HCT116 (cell line): Measurements from ENCODE around the gene TMPRSS9. TPM values are rescaled to one million over a fixed set of nuclear protein-coding genes. Genes with fewer than 3 reads are reported as not detected.

ENCODE experiments used
- ATAC-seq: fragments of 200-7000 bp; cut with Tn5 transposase; 2 replicates; pipeline ENCODE4 v1.9.1; 2020; ENCODE audit warnings: mild to moderate bottlenecking, moderate library complexity
- BruUV-seq: library from RNA; stranded (reverse); fragments of 400-500 nt; replicated peaks from 2 replicates; lab custom pipeline; 2021; lab: Mats Ljungman, UMichigan
- CTCF ChIA-PET: fragments of 300-600 bp; sonication (Branson Sonifier 250); formaldehyde crosslinking; loops from one replicate; lab custom pipeline; 2021; ENCODE audit warnings: antibody characterized with exemption; lab: Charles Lee
- POLR2A ChIA-PET: fragments of 300-600, 350-600 bp; sonication (Branson Sonifier 250); formaldehyde crosslinking; loops from one replicate; lab custom pipeline; 2021; ENCODE audit warnings: antibody characterized with exemption; lab: Charles Lee
- RAD21 ChIA-PET, 2 experiments: fragments of 300-600 bp; sonication (Branson Sonifier 250); formaldehyde crosslinking; loops; one replicate each; lab custom pipeline; 2023; ENCODE audit warnings: low total read pairs in 2 of 2; ENCODE audit not compliant: uncharacterized antibody in 2 of 2, unreplicated experiment in 2 of 2, low non-redundant PET in 1 of 2; lab: Charles Lee
- DNase-seq: peaks from one replicate; pipeline ENCODE4 v3.0.0-alpha.2; 2010; ENCODE audit warnings: low read depth, low spot score
- H2AFZ ChIP-seq: fragments of 200-600 bp; shearing (Covaris generic), sonication (generic); 2 replicates; pipeline ENCODE4 v1.6.1; 2017; ENCODE audit warnings: low read depth, mixed run types, mixed read lengths, antibody characterized with exemption, low read length; ENCODE audit not compliant: poor library complexity, severe bottlenecking
- H3K27ac ChIP-seq: 2 replicates; pipeline ENCODE4 v1.5.1; 2012; ENCODE audit warnings: low read depth, low read length
- H3K27me3 ChIP-seq: fragments of 200-600 bp; sonication (generic); 2 replicates; pipeline ENCODE4 v1.6.1; 2016; ENCODE audit warnings: mixed run types, low read length, mixed read lengths; ENCODE audit not compliant: insufficient read depth
- H3K36me3 ChIP-seq, 2 experiments: fragments of 200-500 bp in 1 of 2; fragments of 200-600 bp in 1 of 2; sonication (Bioruptor generic) in 1 of 2; sonication (generic) in 1 of 2; 2 replicates each; pipeline versions ENCODE4 v1.5.1 to v1.6.1; 2014 to 2016; ENCODE audit warnings: low read length in 2 of 2, inconsistent platforms in 1 of 2, mixed read lengths in 1 of 2, mixed run types in 1 of 2; ENCODE audit not compliant: insufficient read depth in 2 of 2, control insufficient read depth in 1 of 2
- H3K4me1 ChIP-seq, 2 experiments: fragments of 200-600 bp in 1 of 2; sonication (generic) in 1 of 2; 2 replicates each; pipeline versions ENCODE4 v1.5.1 to v1.6.1; 2012 to 2017; ENCODE audit warnings: low read length in 2 of 2, inconsistent platforms in 1 of 2, mild to moderate bottlenecking in 1 of 2, mixed read lengths in 1 of 2, mixed run types in 1 of 2, moderate library complexity in 1 of 2; ENCODE audit not compliant: insufficient read depth in 2 of 2, control insufficient read depth in 1 of 2
- H3K4me2 ChIP-seq: fragments of 200-600 bp; sonication (generic); 2 replicates; pipeline ENCODE4 v1.6.1; 2017; ENCODE audit warnings: mixed run types, low read length, mixed read lengths
- H3K4me3 ChIP-seq, 2 experiments: fragments of 200-600 bp in 1 of 2; sonication (generic) in 1 of 2; replicated peaks in 1 of 2; 2 replicates each; pipeline ENCODE4 v1.5.1; 2011 to 2016; ENCODE audit warnings: low read length in 2 of 2, control low read depth in 1 of 2, low read depth in 1 of 2, mild to moderate bottlenecking in 1 of 2, mixed read lengths in 1 of 2, mixed run types in 1 of 2
- H3K79me2 ChIP-seq: fragments of 200-600 bp; sonication (generic); 2 replicates; pipeline ENCODE4 v1.6.1; 2017; ENCODE audit warnings: mild to moderate bottlenecking, mixed run types, low read length, moderate library complexity, mixed read lengths; ENCODE audit not compliant: insufficient read depth
- H3K9ac ChIP-seq: fragments of 200-600 bp; sonication (generic); 2 replicates; pipeline ENCODE4 v1.6.1; 2016; ENCODE audit warnings: low read length, mixed read lengths
- H3K9me2 ChIP-seq: fragments of 200-600 bp; sonication (generic), shearing (Covaris generic); 2 replicates; pipeline ENCODE4 v1.6.1; 2017; ENCODE audit warnings: mixed run types, mild to moderate bottlenecking, moderate library complexity; ENCODE audit not compliant: insufficient read depth
- H3K9me3 ChIP-seq, 2 experiments: fragments of 200-500 bp in 1 of 2; fragments of 200-600 bp in 1 of 2; sonication (Bioruptor generic) in 1 of 2; sonication (generic) in 1 of 2; 2 replicates each; pipeline ENCODE4 v1.6.1; 2014 to 2017; ENCODE audit warnings: low read length in 2 of 2, mixed read lengths in 2 of 2, inconsistent platforms in 1 of 2, low read depth in 1 of 2, mild to moderate bottlenecking in 1 of 2, mixed run types in 1 of 2, moderate library complexity in 1 of 2; ENCODE audit not compliant: control insufficient read depth in 1 of 2, insufficient read depth in 1 of 2
- H4K20me1 ChIP-seq: fragments of 200-600 bp; sonication (generic), shearing (Covaris generic); 2 replicates; pipeline ENCODE4 v1.6.1; 2017; ENCODE audit warnings: mixed run types, mild to moderate bottlenecking, moderate library complexity; ENCODE audit not compliant: insufficient read depth
- EZH2phosphoT487 ChIP-seq: fragments of 200-600 bp; IDR thresholded peaks from 2 replicates; pipeline ENCODE4 v1.6.1; 2018; ENCODE audit warnings: antibody characterized with exemption, borderline replicate concordance
- FOSL1 ChIP-seq: IDR thresholded peaks from 2 replicates; pipeline ENCODE4 v1.6.1; 2012; ENCODE audit warnings: low read depth
- JUND ChIP-seq: IDR thresholded peaks from 2 replicates; pipeline ENCODE4 v1.6.1; 2012
- POLR2A ChIP-seq: IDR thresholded peaks from 2 replicates; pipeline ENCODE4 v1.7.0; 2011; ENCODE audit warnings: borderline replicate concordance; ENCODE audit not compliant: insufficient read depth, insufficient read length; ENCODE audit errors: extremely low read depth
- SIN3A ChIP-seq: IDR thresholded peaks from 2 replicates; pipeline ENCODE4 v1.6.1; 2012; ENCODE audit warnings: low read depth
- SP1 ChIP-seq: IDR thresholded peaks from 2 replicates; pipeline ENCODE4 v1.6.1; 2012; ENCODE audit warnings: low read depth
- SRF ChIP-seq: IDR thresholded peaks from 2 replicates; pipeline ENCODE4 v1.6.1; 2012; ENCODE audit warnings: low read depth
- YY1 ChIP-seq: IDR thresholded peaks from 2 replicates; pipeline ENCODE4 v1.6.1; 2011; ENCODE audit warnings: low read length, low read depth, moderate library complexity, mild to moderate bottlenecking; ENCODE audit not compliant: insufficient replicate concordance; ENCODE audit errors: extremely low read depth
- ZNF274 ChIP-seq: fragments of 200-500 bp; sonication (Bioruptor generic); IDR thresholded peaks from 2 replicates; pipeline ENCODE4 v1.6.1; 2014; ENCODE audit warnings: mild to moderate bottlenecking, low read depth, low read length, inconsistent platforms
- intact Hi-C: fragments of 100-400 bp; cut with micrococcal nuclease; formaldehyde crosslinking; loops from 2 replicates; pipeline ENCODE4 v1.10.0; 2022
- total RNA-seq: library from RNA; stranded (reverse); gene quantifications from one replicate; pipeline ENCODE4 v1.2.1, GENCODE V29; 2021; ENCODE audit not compliant: unreplicated experiment
- TF ChIP-seq, protein P1 (sequence below): IDR thresholded peaks from 2 replicates; pipeline ENCODE4 v1.6.1; 2011; ENCODE audit warnings: mild to moderate bottlenecking, low read length, moderate library complexity; ENCODE audit not compliant: insufficient replicate concordance; ENCODE audit errors: extremely low read depth
- TF ChIP-seq, protein P2 (sequence below): IDR thresholded peaks from 2 replicates; pipeline ENCODE4 v1.6.1; 2012
- TF ChIP-seq, protein P3 (sequence below), 3 experiments: fragments of 200-600 bp in 1 of 3; sonication (generic) in 1 of 3; IDR thresholded peaks in 2 of 3; conservative IDR thresholded peaks in 1 of 3; 2 replicates each; pipeline ENCODE4 v1.5.1; 2012 to 2017; ENCODE audit warnings: low read depth in 2 of 3, low read length in 2 of 3, antibody characterized with exemption in 1 of 3, borderline replicate concordance in 1 of 3, control low read depth in 1 of 3, mild to moderate bottlenecking in 1 of 3, mixed read lengths in 1 of 3, mixed run types in 1 of 3, moderate library complexity in 1 of 3; ENCODE audit not compliant: insufficient read depth in 1 of 3
- TF ChIP-seq, protein P4 (sequence below): IDR thresholded peaks from 2 replicates; pipeline ENCODE4 v1.6.1; 2012

TMPRSS9 gene
- total RNA-seq, 1 experiment from 2014 or later: not detected

DNA sequence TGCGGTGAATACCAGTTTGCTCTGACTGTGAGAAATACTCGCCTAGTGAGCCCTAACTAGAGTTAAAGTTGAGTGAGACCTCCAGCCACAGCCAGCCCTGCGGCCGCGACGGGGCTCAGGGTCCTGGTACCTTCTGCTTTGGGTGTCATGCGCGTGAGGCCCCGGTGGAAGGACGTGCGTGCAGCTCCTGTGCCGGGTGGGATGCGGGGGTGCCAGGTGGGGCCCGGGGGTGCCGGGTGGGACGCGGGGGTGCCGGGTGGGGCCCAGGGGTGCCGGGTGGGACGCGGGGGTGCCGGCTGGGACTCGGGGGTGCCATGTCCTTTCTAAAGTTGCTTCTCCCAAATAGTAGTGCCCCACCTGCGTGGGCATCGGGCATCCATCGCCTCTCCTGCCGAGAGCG is 8.5 kb upstream of the TMPRSS9 start:
- BruUV-seq: no TSS peak
- no peak for DNase-seq
- Histone ChIP-seq H3K4me1 (no peaks in the 10 kb centered on the region), H4K20me1 (no peaks in the 10 kb centered on the region), H3K36me3 (no peaks in the 10 kb centered on the region; a peak in 1 of 4 replicates), H3K4me3 (no peak overlapping the region), H3K9ac (no peak overlapping the region), H3K4me2 (no peak overlapping the region), H3K27ac (no peak overlapping the region), H3K9me2 (no peaks in the 10 kb centered on the region), H3K27me3 (no peaks in the 10 kb centered on the region), H2AFZ (no peak overlapping the region), H3K79me2 (no peaks in the 10 kb centered on the region), H3K9me3 (no peaks in the 10 kb centered on the region)
- TF ChIP-seq, protein P1, sequence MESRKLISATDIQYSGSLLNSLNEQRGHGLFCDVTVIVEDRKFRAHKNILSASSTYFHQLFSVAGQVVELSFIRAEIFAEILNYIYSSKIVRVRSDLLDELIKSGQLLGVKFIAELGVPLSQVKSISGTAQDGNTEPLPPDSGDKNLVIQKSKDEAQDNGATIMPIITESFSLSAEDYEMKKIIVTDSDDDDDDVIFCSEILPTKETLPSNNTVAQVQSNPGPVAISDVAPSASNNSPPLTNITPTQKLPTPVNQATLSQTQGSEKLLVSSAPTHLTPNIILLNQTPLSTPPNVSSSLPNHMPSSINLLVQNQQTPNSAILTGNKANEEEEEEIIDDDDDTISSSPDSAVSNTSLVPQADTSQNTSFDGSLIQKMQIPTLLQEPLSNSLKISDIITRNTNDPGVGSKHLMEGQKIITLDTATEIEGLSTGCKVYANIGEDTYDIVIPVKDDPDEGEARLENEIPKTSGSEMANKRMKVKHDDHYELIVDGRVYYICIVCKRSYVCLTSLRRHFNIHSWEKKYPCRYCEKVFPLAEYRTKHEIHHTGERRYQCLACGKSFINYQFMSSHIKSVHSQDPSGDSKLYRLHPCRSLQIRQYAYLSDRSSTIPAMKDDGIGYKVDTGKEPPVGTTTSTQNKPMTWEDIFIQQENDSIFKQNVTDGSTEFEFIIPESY: no peak
- TF ChIP-seq, protein P2, sequence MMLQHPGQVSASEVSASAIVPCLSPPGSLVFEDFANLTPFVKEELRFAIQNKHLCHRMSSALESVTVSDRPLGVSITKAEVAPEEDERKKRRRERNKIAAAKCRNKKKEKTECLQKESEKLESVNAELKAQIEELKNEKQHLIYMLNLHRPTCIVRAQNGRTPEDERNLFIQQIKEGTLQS: no peak
- ATAC-seq: no peak
- ChIA-PET POLR2A (no interaction called here), CTCF (no interaction called here), RAD21 (no interaction called here)
- intact Hi-C loops: no loop called here

DNA sequence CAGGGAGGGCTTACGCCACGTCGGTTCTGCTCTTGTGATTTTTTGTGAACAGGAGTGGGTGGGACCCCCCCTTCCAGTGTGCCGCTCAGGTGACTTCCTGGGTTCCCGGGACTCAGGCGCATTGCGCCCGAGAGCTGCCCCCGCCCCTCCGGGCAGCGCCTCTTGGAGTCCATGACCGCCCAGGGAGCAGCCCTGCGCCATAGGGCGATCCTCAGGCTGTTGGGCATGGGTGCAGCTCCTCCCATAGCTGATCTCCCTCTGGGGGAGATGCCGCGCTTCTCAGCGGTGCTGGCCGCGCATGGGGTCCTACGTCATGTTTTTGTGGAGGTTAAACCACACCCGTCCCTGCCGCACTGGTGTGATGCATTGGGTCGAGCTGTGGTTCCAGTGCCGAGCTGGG is 7.9 kb upstream of the TMPRSS9 start:
- Histone ChIP-seq H3K27me3 (no peaks in the 10 kb centered on the region), H3K4me2 (no peak overlapping the region), H3K27ac (no peak overlapping the region), H3K79me2 (no peaks in the 10 kb centered on the region), H3K4me1 (no peaks in the 10 kb centered on the region), H3K9me3 (no peaks in the 10 kb centered on the region), H4K20me1 (no peaks in the 10 kb centered on the region), H3K9me2 (no peaks in the 10 kb centered on the region), H3K4me3 (no peak overlapping the region), H3K36me3 (no peaks in the 10 kb centered on the region; a peak in 1 of 4 replicates), H2AFZ (no peak overlapping the region), H3K9ac (no peak overlapping the region)
- RAD21 ChIA-PET: no interaction called here
- no peak for ATAC-seq
- no peak for DNase-seq
- BruUV-seq: no TSS peak
- POLR2A ChIA-PET: no interaction called here
- CTCF ChIA-PET: no interaction called here
- intact Hi-C loops: no loop called here
- TF ChIP-seq, protein P3, sequence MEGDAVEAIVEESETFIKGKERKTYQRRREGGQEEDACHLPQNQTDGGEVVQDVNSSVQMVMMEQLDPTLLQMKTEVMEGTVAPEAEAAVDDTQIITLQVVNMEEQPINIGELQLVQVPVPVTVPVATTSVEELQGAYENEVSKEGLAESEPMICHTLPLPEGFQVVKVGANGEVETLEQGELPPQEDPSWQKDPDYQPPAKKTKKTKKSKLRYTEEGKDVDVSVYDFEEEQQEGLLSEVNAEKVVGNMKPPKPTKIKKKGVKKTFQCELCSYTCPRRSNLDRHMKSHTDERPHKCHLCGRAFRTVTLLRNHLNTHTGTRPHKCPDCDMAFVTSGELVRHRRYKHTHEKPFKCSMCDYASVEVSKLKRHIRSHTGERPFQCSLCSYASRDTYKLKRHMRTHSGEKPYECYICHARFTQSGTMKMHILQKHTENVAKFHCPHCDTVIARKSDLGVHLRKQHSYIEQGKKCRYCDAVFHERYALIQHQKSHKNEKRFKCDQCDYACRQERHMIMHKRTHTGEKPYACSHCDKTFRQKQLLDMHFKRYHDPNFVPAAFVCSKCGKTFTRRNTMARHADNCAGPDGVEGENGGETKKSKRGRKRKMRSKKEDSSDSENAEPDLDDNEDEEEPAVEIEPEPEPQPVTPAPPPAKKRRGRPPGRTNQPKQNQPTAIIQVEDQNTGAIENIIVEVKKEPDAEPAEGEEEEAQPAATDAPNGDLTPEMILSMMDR (IDR thresholded peaks at IDR 0.05 in 2 of 3, conservative IDR thresholded peaks at IDR 0.05 in 1 of 3; ENCODE audit: borderline replicate concordance in 1 of 3, insufficient read depth in 1 of 3, low read depth in 2 of 3, low read length in 2 of 3): no peak
- TF ChIP-seq, protein P1: no peak
- no peak for TF ChIP-seq YY1
- TF ChIP-seq FOSL1: no peak
- no peak for TF ChIP-seq JUND
- TF ChIP-seq SP1: no peak
- no peak for TF ChIP-seq ZNF274
- no peak for TF ChIP-seq SRF
- no peak for TF ChIP-seq SIN3A
- no peak for TF ChIP-seq POLR2A
- no peak for TF ChIP-seq EZH2phosphoT487
- TF ChIP-seq, protein P2: no peak
- TF ChIP-seq, protein P4, sequence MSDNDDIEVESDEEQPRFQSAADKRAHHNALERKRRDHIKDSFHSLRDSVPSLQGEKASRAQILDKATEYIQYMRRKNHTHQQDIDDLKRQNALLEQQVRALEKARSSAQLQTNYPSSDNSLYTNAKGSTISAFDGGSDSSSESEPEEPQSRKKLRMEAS: no peak
